ENCODE measurements around the gene TRIM52. TPM values are rescaled to one million over a fixed set of nuclear protein-coding genes. Genes with fewer than 3 reads are reported as not detected.
A peak's percentile ranks its signal among the peaks of the same experiment; 100 is the strongest.

The TRIM52 gene
- polyA plus RNA-seq, 4 donors, result 2.4 to 29.7 (median 7.2) TPM

GRCh38 chr5:181263633-181264032, 2.7 kb upstream of the TRIM52 start:
- Histone ChIP-seq H3K27me3 (ENCODE audit: control insufficient read depth in 3 of 3, insufficient read depth in 3 of 3, low read length in 3 of 3) (no peaks in the 10 kb centered on the region), H3K9me3 (ENCODE audit: control insufficient read depth in 2 of 2, insufficient read depth in 1 of 2, low read depth in 1 of 2, low read length in 1 of 2) (peaks cover 0 to 4% of the 10 kb centered on the region in 2 donors), H3K4me1 (ENCODE audit: control insufficient read depth in 3 of 3, insufficient read depth in 2 of 3, low read depth in 1 of 3, low read length in 2 of 3) (peaks cover 2 to 13% (median 8%) of the 10 kb centered on the region in 3 donors), H3K27ac (ENCODE audit: low read depth in 1 of 3, low read length in 2 of 3) (no peak overlapping the region), H3K36me3 (ENCODE audit: control insufficient read depth in 3 of 3, insufficient read depth in 2 of 3, low read depth in 1 of 3, low read length in 3 of 3) (peaks cover 0 to 20% (median 0%) of the 10 kb centered on the region in 3 donors), H3K4me3 (ENCODE audit: low read depth in 1 of 3, low read length in 3 of 3) (no peak overlapping the region)
- no peak for FAIRE-seq
- WGBS, 3 donors, result 68 to 77% (median 73%) methylated on average over 5 of the region's 5 CpGs
- no peak for DNase-seq

- Histone ChIP-seq H3K4me3 (ENCODE audit: low read depth in 1 of 3, low read length in 3 of 3) (peak overlapping the region; percentile 81 to 91 (median 87)), H3K27me3 (ENCODE audit: control insufficient read depth in 3 of 3, insufficient read depth in 3 of 3, low read length in 3 of 3) (no peaks in the 10 kb centered on the region), H3K36me3 (ENCODE audit: control insufficient read depth in 3 of 3, insufficient read depth in 2 of 3, low read depth in 1 of 3, low read length in 3 of 3) (peaks cover 0 to 26% (median 0%) of the 10 kb centered on the region in 3 donors), H3K9me3 (ENCODE audit: control insufficient read depth in 2 of 2, insufficient read depth in 1 of 2, low read depth in 1 of 2, low read length in 1 of 2) (peaks cover 0 to 4% of the 10 kb centered on the region in 2 donors), H3K27ac (ENCODE audit: low read depth in 1 of 3, low read length in 2 of 3) (peak overlapping the region; percentile 98 to 100 (median 99)), H3K4me1 (ENCODE audit: control insufficient read depth in 3 of 3, insufficient read depth in 2 of 3, low read depth in 1 of 3, low read length in 2 of 3) (peaks cover 2 to 16% (median 16%) of the 10 kb centered on the region in 3 donors)
- DNase-seq, result peak; percentile 80 to 94
- WGBS, 3 donors, result 0 to 1% (median 0%) methylated on average over 27 to 59 of the region's 59 CpGs
- no peak for FAIRE-seq
Observed at GRCh38 chr5:181261320-181262049, 542 bp upstream of the TRIM52 start.

- DNase-seq (peak in 1 of 2 donors; percentile 35), FAIRE-seq (no peak)
- WGBS, 3 donors, result 0 to 1% (median 1%) methylated on average over 26 of the region's 26 CpGs
- Histone ChIP-seq H3K36me3 (ENCODE audit: control insufficient read depth in 3 of 3, insufficient read depth in 2 of 3, low read depth in 1 of 3, low read length in 3 of 3) (peaks cover 0 to 22% (median 0%) of the 10 kb centered on the region in 3 donors), H3K27me3 (ENCODE audit: control insufficient read depth in 3 of 3, insufficient read depth in 3 of 3, low read length in 3 of 3) (no peaks in the 10 kb centered on the region), H3K4me3 (ENCODE audit: low read depth in 1 of 3, low read length in 3 of 3) (peak overlapping the region; percentile 81 to 91 (median 87)), H3K27ac (ENCODE audit: low read depth in 1 of 3, low read length in 2 of 3) (peak overlapping the region; percentile 98 to 100 (median 99)), H3K4me1 (ENCODE audit: control insufficient read depth in 3 of 3, insufficient read depth in 2 of 3, low read depth in 1 of 3, low read length in 2 of 3) (peaks cover 2 to 16% (median 16%) of the 10 kb centered on the region in 3 donors), H3K9me3 (ENCODE audit: control insufficient read depth in 2 of 2, insufficient read depth in 1 of 2, low read depth in 1 of 2, low read length in 1 of 2) (peaks cover 0 to 4% of the 10 kb centered on the region in 2 donors)
Observed at GRCh38 chr5:181259974-181260719, 796 bp downstream of the TRIM52 start.

GRCh38 chr5:181259283-181259682, 1.7 kb downstream of the TRIM52 start:
- Histone ChIP-seq H3K27me3 (ENCODE audit: control insufficient read depth in 3 of 3, insufficient read depth in 3 of 3, low read length in 3 of 3) (no peaks in the 10 kb centered on the region), H3K36me3 (ENCODE audit: control insufficient read depth in 3 of 3, insufficient read depth in 2 of 3, low read depth in 1 of 3, low read length in 3 of 3) (peaks cover 0 to 20% (median 0%) of the 10 kb centered on the region in 3 donors), H3K4me3 (ENCODE audit: low read depth in 1 of 3, low read length in 3 of 3) (peak overlapping the region in 2 of 3 donors; percentile 81 to 91), H3K4me1 (ENCODE audit: control insufficient read depth in 3 of 3, insufficient read depth in 2 of 3, low read depth in 1 of 3, low read length in 2 of 3) (peaks cover 2 to 16% (median 16%) of the 10 kb centered on the region in 3 donors), H3K27ac (ENCODE audit: low read depth in 1 of 3, low read length in 2 of 3) (no peak overlapping the region), H3K9me3 (ENCODE audit: control insufficient read depth in 2 of 2, insufficient read depth in 1 of 2, low read depth in 1 of 2, low read length in 1 of 2) (peaks cover 0 to 4% of the 10 kb centered on the region in 2 donors)
- WGBS, 3 donors, result 9 to 32% (median 15%) methylated on average over 2 of the region's 2 CpGs
- DNase-seq, result no peak
- FAIRE-seq, result no peak

- H3K27ac ChIP-seq (ENCODE audit: low read depth in 1 of 3, low read length in 2 of 3), result no peak overlapping the region
- FAIRE-seq (no peak), DNase-seq (no peak)
- WGBS, 3 donors, result 28 to 55% (median 54%) methylated on average over 3 of the region's 3 CpGs
- H3K4me1 ChIP-seq (ENCODE audit: control insufficient read depth in 3 of 3, insufficient read depth in 2 of 3, low read depth in 1 of 3, low read length in 2 of 3), result peaks cover 2 to 16% (median 16%) of the 10 kb centered on the region in 3 donors
- H3K9me3 ChIP-seq (ENCODE audit: control insufficient read depth in 2 of 2, insufficient read depth in 1 of 2, low read depth in 1 of 2, low read length in 1 of 2), result peaks cover 0 to 4% of the 10 kb centered on the region in 2 donors
- H3K27me3 ChIP-seq (ENCODE audit: control insufficient read depth in 3 of 3, insufficient read depth in 3 of 3, low read length in 3 of 3), result no peaks in the 10 kb centered on the region
- peak overlapping the region in 2 of 3 donors; percentile 81 to 91 for H3K4me3 ChIP-seq (ENCODE audit: low read depth in 1 of 3, low read length in 3 of 3)
- peaks cover 0 to 19% (median 0%) of the 10 kb centered on the region in 3 donors for H3K36me3 ChIP-seq (ENCODE audit: control insufficient read depth in 3 of 3, insufficient read depth in 2 of 3, low read depth in 1 of 3, low read length in 3 of 3)
Observed at GRCh38 chr5:181258576-181258975, 2.4 kb downstream of the TRIM52 start.

GRCh38 chr5:181255836-181256578, 4.9 kb downstream of the TRIM52 start:
- H3K4me1 ChIP-seq (ENCODE audit: control insufficient read depth in 3 of 3, insufficient read depth in 2 of 3, low read depth in 1 of 3, low read length in 2 of 3), result peaks cover 5 to 16% (median 16%) of the 10 kb centered on the region in 3 donors
- no peaks in the 10 kb centered on the region for H3K27me3 ChIP-seq (ENCODE audit: control insufficient read depth in 3 of 3, insufficient read depth in 3 of 3, low read length in 3 of 3)
- DNase-seq (no peak), FAIRE-seq (no peak)
- H3K36me3 ChIP-seq (ENCODE audit: control insufficient read depth in 3 of 3, insufficient read depth in 2 of 3, low read depth in 1 of 3, low read length in 3 of 3), result peaks cover 0 to 20% (median 2%) of the 10 kb centered on the region in 3 donors
- H3K9me3 ChIP-seq (ENCODE audit: control insufficient read depth in 2 of 2, insufficient read depth in 1 of 2, low read depth in 1 of 2, low read length in 1 of 2), result no peaks in the 10 kb centered on the region
- no peak overlapping the region for H3K4me3 ChIP-seq (ENCODE audit: low read depth in 1 of 3, low read length in 3 of 3)
- no peak overlapping the region for H3K27ac ChIP-seq (ENCODE audit: low read depth in 1 of 3, low read length in 2 of 3)
- WGBS, 3 donors, result 78 to 83% (median 80%) methylated on average over 7 of the region's 7 CpGs

- H3K9me3 ChIP-seq (ENCODE audit: control insufficient read depth in 2 of 2, insufficient read depth in 1 of 2, low read depth in 1 of 2, low read length in 1 of 2), result no peaks in the 10 kb centered on the region
- WGBS, 3 donors, result 58 to 73% (median 63%) methylated on average over 1 of the region's 1 CpG
- H3K4me1 ChIP-seq (ENCODE audit: control insufficient read depth in 3 of 3, insufficient read depth in 2 of 3, low read depth in 1 of 3, low read length in 2 of 3), result peaks cover 5 to 16% (median 16%) of the 10 kb centered on the region in 3 donors
- no peak for FAIRE-seq
- no peak overlapping the region for H3K4me3 ChIP-seq (ENCODE audit: low read depth in 1 of 3, low read length in 3 of 3)
- no peaks in the 10 kb centered on the region for H3K27me3 ChIP-seq (ENCODE audit: control insufficient read depth in 3 of 3, insufficient read depth in 3 of 3, low read length in 3 of 3)
- no peak for DNase-seq
- H3K27ac ChIP-seq (ENCODE audit: low read depth in 1 of 3, low read length in 2 of 3), result no peak overlapping the region
- H3K36me3 ChIP-seq (ENCODE audit: control insufficient read depth in 3 of 3, insufficient read depth in 2 of 3, low read depth in 1 of 3, low read length in 3 of 3), result peaks cover 0 to 25% (median 2%) of the 10 kb centered on the region in 3 donors
Observed at GRCh38 chr5:181255276-181255675, 5.7 kb downstream of the TRIM52 start.

GRCh38 chr5:181248277-181248676, 12.7 kb downstream of the TRIM52 start:
- Histone ChIP-seq H3K27ac (ENCODE audit: low read depth in 1 of 3, low read length in 2 of 3) (peak overlapping the region in 1 of 3 donors; percentile 47), H3K4me1 (ENCODE audit: control insufficient read depth in 3 of 3, insufficient read depth in 2 of 3, low read depth in 1 of 3, low read length in 2 of 3) (peaks cover 14 to 19% (median 15%) of the 10 kb centered on the region in 3 donors), H3K9me3 (ENCODE audit: control insufficient read depth in 2 of 2, insufficient read depth in 1 of 2, low read depth in 1 of 2, low read length in 1 of 2) (no peaks in the 10 kb centered on the region), H3K36me3 (ENCODE audit: control insufficient read depth in 3 of 3, insufficient read depth in 2 of 3, low read depth in 1 of 3, low read length in 3 of 3) (peaks cover 0 to 15% (median 2%) of the 10 kb centered on the region in 3 donors), H3K27me3 (ENCODE audit: control insufficient read depth in 3 of 3, insufficient read depth in 3 of 3, low read length in 3 of 3) (no peaks in the 10 kb centered on the region), H3K4me3 (ENCODE audit: low read depth in 1 of 3, low read length in 3 of 3) (peak overlapping the region in 2 of 3 donors; percentile 61 to 77)
- no peak for FAIRE-seq
- WGBS, 3 donors, result 58 to 71% (median 64%) methylated on average over 4 of the region's 4 CpGs
- DNase-seq, result no peak
